PC-9 (cell line): Measurements from ENCODE around the gene FAR1. TPM values are rescaled to one million over a fixed set of nuclear protein-coding genes. Genes with fewer than 3 reads are reported as not detected.

ENCODE experiments used
- BruUV-seq: library from RNA; stranded (reverse); fragments of 400-500 nt; replicated peaks from 2 replicates; lab custom pipeline; 2021; lab: Mats Ljungman, UMichigan
- CTCF ChIA-PET: fragments of 300-600 bp; sonication (Branson Sonifier 250); formaldehyde crosslinking; loops from one replicate; lab custom pipeline; 2022; ENCODE audit warnings: antibody characterized with exemption; lab: Charles Lee
- POLR2A ChIA-PET: fragments of 300-600 bp; sonication (Branson Sonifier 250); formaldehyde crosslinking; loops from one replicate; lab custom pipeline; 2022; ENCODE audit warnings: antibody characterized with exemption; ENCODE audit not compliant: unreplicated experiment; lab: Charles Lee
- DNase-seq, 2 experiments: peaks; one replicate each; pipeline versions ENCODE4 v3.0.0 to v3.0.0-alpha.2; 2015 to 2022; ENCODE audit warnings: mixed read lengths in 1 of 2
- H2AFZ ChIP-seq: fragments of 200-600 bp; sonication (generic); 2 replicates; pipeline ENCODE4 v1.8.1; 2017; ENCODE audit warnings: antibody characterized with exemption
- H3F3A ChIP-seq: fragments of 200-600 bp; sonication (generic); 2 replicates; pipeline ENCODE4 v1.8.1; 2017; ENCODE audit warnings: antibody characterized with exemption, mild to moderate bottlenecking, low read depth; ENCODE audit not compliant: insufficient read depth
- H3K27ac ChIP-seq: fragments of 200-600 bp; sonication (generic); 2 replicates; pipeline ENCODE4 v1.6.1; 2016; ENCODE audit warnings: mixed run types
- H3K27me3 ChIP-seq: fragments of 200-600 bp; sonication (generic); 2 replicates; pipeline ENCODE4 v1.6.1; 2016; ENCODE audit warnings: low read depth, mixed run types; ENCODE audit not compliant: insufficient read depth
- H3K36me3 ChIP-seq: fragments of 200-600 bp; sonication (generic); 2 replicates; pipeline ENCODE4 v1.6.1; 2016; ENCODE audit warnings: low read depth, mixed run types
- H3K4me1 ChIP-seq: fragments of 200-600 bp; sonication (generic); replicated peaks from 2 replicates; pipeline ENCODE4 v1.6.1; 2016; ENCODE audit warnings: mixed run types; ENCODE audit not compliant: insufficient read depth
- H3K4me2 ChIP-seq: fragments of 200-600 bp; sonication (generic); 2 replicates; pipeline ENCODE4 v1.6.1; 2017; ENCODE audit warnings: mixed run types
- H3K4me3 ChIP-seq: fragments of 200-600 bp; sonication (generic); 2 replicates; pipeline ENCODE4 v1.6.1; 2016; ENCODE audit warnings: mixed run types
- H3K79me2 ChIP-seq: fragments of 200-600 bp; sonication (generic); 2 replicates; pipeline ENCODE4 v1.6.1; 2017; ENCODE audit warnings: low read depth, mixed run types
- H3K9me2 ChIP-seq: fragments of 200-600 bp; sonication (generic); 2 replicates; pipeline ENCODE4 v1.8.1; 2017; ENCODE audit warnings: mild to moderate bottlenecking; ENCODE audit not compliant: insufficient read depth
- H3K9me3 ChIP-seq: fragments of 200-600 bp; sonication (generic); 2 replicates; pipeline ENCODE4 v1.8.1; 2016; ENCODE audit warnings: low read depth; ENCODE audit not compliant: insufficient read depth
- H4K20me1 ChIP-seq: fragments of 200-600 bp; sonication (generic); 2 replicates; pipeline ENCODE4 v1.8.1; 2017; ENCODE audit not compliant: insufficient read depth
- EZH2 ChIP-seq: fragments of 200-600 bp; sonication (generic); IDR thresholded peaks from 2 replicates; pipeline ENCODE4 v1.8.0; 2017; ENCODE audit warnings: antibody characterized with exemption, low read depth
- intact Hi-C: fragments of 100-400 bp; cut with micrococcal nuclease; formaldehyde crosslinking; loops from one replicate; pipeline ENCODE4 v1.10.0; 2022; ENCODE audit not compliant: unreplicated experiment
- total RNA-seq: library from RNA; stranded (reverse); gene quantifications from 2 replicates; pipeline ENCODE4 v1.2.3, GENCODE V29; 2021
- TF ChIP-seq, protein P1 (sequence below): fragments of 200-600 bp; sonication (generic); conservative IDR thresholded peaks from 2 replicates; pipeline ENCODE4 v1.6.1; 2017; ENCODE audit warnings: mixed run types, antibody characterized with exemption, mild to moderate bottlenecking, moderate library complexity

Gene FAR1
- total RNA-seq, 1 experiment from 2014 or later: 34.4 TPM

DNA sequence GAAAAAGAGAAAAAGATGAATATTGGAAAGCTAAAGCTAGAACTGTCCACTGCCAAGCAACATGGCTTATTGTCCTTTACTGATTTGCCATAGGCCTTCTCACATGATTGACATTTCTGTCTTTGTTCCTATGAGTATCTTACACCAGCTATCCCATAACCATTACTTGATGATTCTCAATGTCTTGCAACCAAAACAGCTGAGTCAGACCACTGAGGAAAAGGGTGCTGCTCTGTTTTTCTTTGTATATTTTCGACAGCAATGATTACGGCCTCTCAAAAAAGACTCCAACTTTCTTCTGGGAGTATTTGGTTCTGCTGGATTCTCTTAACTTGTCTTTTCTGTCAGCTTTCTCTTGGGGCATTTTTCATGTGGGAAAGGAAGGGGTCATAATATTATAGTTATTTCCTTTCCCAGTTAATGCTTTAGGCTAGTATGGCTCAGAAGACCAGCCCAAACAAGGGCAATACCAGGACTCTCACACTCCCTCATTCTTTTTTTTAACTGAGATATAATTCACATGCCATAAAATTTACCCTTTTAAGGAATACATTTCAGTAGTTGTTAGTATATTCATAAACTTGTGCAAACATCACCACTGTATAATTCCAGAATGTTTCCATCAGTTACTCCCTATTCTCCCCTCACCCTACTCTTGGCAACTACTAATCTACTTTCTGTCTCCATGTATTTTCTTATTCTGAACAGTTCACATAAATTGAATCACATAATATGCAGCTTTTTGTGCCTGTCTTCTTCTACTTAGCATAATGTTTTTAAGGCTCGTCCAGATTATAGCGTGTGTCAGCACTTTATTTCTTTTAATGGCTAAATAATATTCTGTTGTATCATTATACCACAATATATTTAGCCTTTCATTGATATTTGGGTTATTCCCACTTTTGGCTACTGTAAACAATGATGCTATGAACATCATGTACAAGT lies 31.1 kb upstream of the FAR1 start:
- no peaks in the 10 kb centered on the region for H3K79me2 ChIP-seq
- ChIA-PET CTCF (no interaction called here), POLR2A (no interaction called here)
- H2AFZ ChIP-seq: no peak overlapping the region
- H3K4me3 ChIP-seq: no peak overlapping the region
- no peak overlapping the region for H3K4me2 ChIP-seq
- H3K4me1 ChIP-seq: no peaks in the 10 kb centered on the region
- H3K9me2 ChIP-seq: no peaks in the 10 kb centered on the region; the same call in 1 of the 2 replicates
- no peaks in the 10 kb centered on the region for H3K9me3 ChIP-seq
- no peaks in the 10 kb centered on the region for H3K27me3 ChIP-seq
- intact Hi-C loops: no loop called here
- H3F3A ChIP-seq: no peaks in the 10 kb centered on the region
- no TSS peak for BruUV-seq
- no peaks in the 10 kb centered on the region for H4K20me1 ChIP-seq
- no peak overlapping the region for H3K27ac ChIP-seq
- TF ChIP-seq EZH2: no peak
- TF ChIP-seq, protein P1, sequence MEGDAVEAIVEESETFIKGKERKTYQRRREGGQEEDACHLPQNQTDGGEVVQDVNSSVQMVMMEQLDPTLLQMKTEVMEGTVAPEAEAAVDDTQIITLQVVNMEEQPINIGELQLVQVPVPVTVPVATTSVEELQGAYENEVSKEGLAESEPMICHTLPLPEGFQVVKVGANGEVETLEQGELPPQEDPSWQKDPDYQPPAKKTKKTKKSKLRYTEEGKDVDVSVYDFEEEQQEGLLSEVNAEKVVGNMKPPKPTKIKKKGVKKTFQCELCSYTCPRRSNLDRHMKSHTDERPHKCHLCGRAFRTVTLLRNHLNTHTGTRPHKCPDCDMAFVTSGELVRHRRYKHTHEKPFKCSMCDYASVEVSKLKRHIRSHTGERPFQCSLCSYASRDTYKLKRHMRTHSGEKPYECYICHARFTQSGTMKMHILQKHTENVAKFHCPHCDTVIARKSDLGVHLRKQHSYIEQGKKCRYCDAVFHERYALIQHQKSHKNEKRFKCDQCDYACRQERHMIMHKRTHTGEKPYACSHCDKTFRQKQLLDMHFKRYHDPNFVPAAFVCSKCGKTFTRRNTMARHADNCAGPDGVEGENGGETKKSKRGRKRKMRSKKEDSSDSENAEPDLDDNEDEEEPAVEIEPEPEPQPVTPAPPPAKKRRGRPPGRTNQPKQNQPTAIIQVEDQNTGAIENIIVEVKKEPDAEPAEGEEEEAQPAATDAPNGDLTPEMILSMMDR: no peak
- no peaks in the 10 kb centered on the region for H3K36me3 ChIP-seq
- DNase-seq: no peak

DNA sequence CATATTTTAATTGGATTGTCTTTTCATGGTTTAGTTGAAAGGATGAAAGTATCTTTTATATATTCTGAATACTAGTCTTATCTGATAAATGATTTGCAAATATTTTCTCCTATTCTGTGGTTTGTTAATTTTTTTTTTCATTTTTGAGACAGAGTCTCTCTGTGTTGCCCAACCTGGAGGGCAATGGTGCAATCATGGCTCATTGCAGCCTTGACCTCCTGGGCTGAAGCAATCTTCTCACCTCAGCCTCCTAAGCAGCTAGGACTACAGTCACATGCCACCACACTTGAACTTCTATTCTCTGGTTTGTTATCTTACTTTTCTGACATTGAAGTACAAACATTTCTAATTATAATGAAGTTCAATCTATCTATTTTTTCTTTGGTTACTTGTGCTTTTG lies 30.0 kb upstream of the FAR1 start:
- no peak for DNase-seq
- no peak overlapping the region for H3K27ac ChIP-seq
- H3K9me2 ChIP-seq: no peaks in the 10 kb centered on the region; the same call in 1 of the 2 replicates

DNA sequence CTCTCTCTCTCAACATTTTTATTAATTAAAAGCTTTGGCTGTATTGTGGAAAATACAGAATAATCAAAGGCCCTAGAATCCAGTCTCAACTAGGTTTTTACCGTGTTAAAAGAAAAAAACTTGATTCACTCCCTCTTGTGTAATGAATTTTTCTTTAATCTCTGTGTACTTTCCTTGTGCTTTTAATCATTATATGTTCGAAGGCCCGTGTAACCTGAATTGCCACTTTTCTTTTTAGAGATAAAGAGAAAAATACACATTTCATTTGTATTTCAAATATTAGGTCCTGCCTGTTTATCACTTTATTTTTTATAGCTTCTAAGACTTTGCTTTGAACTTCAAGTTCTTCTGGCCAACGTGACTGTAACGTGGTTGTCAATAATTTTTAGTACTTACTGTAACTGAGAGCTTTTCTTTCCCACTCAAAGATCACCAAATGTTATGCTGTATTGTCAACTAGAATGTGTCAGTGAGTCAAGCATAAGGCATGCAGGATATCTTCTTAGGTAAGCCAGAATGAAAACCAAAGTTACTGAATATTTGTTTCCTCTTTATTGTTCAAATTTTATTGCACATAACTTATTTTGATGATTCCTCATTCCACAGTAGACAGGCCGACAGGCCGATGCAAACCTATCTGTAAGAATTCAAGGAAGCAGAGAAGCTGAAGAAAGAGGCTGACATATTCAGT lies 23.3 kb upstream of the FAR1 start:
- ChIA-PET CTCF (no interaction called here), POLR2A (no interaction called here)
- Histone ChIP-seq H3K4me3 (peak overlapping the region; percentile 18; the same call in 1 of the 2 replicates), H3K27ac (peak overlapping the region; percentile 49), H3K27me3 (no peaks in the 10 kb centered on the region), H3F3A (peaks cover 12% of the 10 kb centered on the region; the same call in 1 of the 2 replicates), H3K4me2 (peak overlapping the region; percentile 42; the same call in 1 of the 2 replicates), H3K9me2 (no peaks in the 10 kb centered on the region), H3K36me3 (no peaks in the 10 kb centered on the region), H3K4me1 (peaks cover 26% of the 10 kb centered on the region), H2AFZ (no peak overlapping the region), H3K79me2 (no peaks in the 10 kb centered on the region), H3K9me3 (no peaks in the 10 kb centered on the region), H4K20me1 (no peaks in the 10 kb centered on the region)
- no peak for TF ChIP-seq EZH2
- TF ChIP-seq, protein P1: no peak
- DNase-seq: peak in 1 of 2 experiments; percentile 79
- intact Hi-C loops: no loop called here
- BruUV-seq: no TSS peak

More for the DNA sequence above, 30.0 kb upstream of the FAR1 start:
- no peak overlapping the region for H2AFZ ChIP-seq
- POLR2A ChIA-PET: no interaction called here
- no peaks in the 10 kb centered on the region for H3K9me3 ChIP-seq
- H3K79me2 ChIP-seq: no peaks in the 10 kb centered on the region
- CTCF ChIA-PET: no interaction called here
- no TSS peak for BruUV-seq
- H3K4me3 ChIP-seq: no peak overlapping the region
- H4K20me1 ChIP-seq: no peaks in the 10 kb centered on the region
- no peak for TF ChIP-seq EZH2
- TF ChIP-seq, protein P1: no peak
- H3K27me3 ChIP-seq: no peaks in the 10 kb centered on the region
- no peaks in the 10 kb centered on the region for H3K36me3 ChIP-seq
- H3K4me1 ChIP-seq: no peaks in the 10 kb centered on the region
- no peak overlapping the region for H3K4me2 ChIP-seq
- intact Hi-C loops: no loop called here
- no peaks in the 10 kb centered on the region for H3F3A ChIP-seq
